Sigmoid colon (tissue), 4 donors: Measurements from ENCODE around the gene PEAR1.

Experiments
- CTCF ChIP-seq, 4 experiments: fragments of 450-650 bp in 3 of 4; fragments of 200-600 bp in 1 of 4; IDR thresholded peaks; one replicate each; pipeline ENCODE4 v1.5.1; 2016 to 2019; ENCODE audit warnings: antibody characterized with exemption in 4 of 4, mild to moderate bottlenecking in 3 of 4, moderate library complexity in 2 of 4
- EP300 ChIP-seq, 4 donors: sonication (generic); formaldehyde crosslinking; IDR thresholded peaks; one replicate each; pipeline ENCODE4 v1.6.1; 2017; ENCODE audit warnings: antibody characterized with exemption in 4 of 4
- POLR2A ChIP-seq, 2 donors: fragments of 450-650 bp; IDR thresholded peaks; one replicate each; pipeline ENCODE4 v1.6.1; 2016; ENCODE audit warnings: antibody characterized with exemption in 2 of 2, mild to moderate bottlenecking in 2 of 2, moderate library complexity in 2 of 2

GRCh38 chr1:156887734-156888133, 5.8 kb upstream of the PEAR1 start:
- no peak for TF ChIP-seq CTCF (IDR thresholded peaks at IDR 0.05)
- TF ChIP-seq POLR2A (IDR thresholded peaks at IDR 0.05): no peak
- TF ChIP-seq EP300 (IDR thresholded peaks at IDR 0.05): no peak
